Muscle layer of colon (tissue), 2 donors: Measurements from ENCODE around the gene GMPR.
"Not testable (repeated sequence)": the region's sequence is repeated elsewhere in the genome, so short reads cannot be mapped to it uniquely, and the experiment has no call there.

Source experiments
- H3K27ac ChIP-seq: one replicate; pipeline ENCODE4 v1.7.0; 2013; ENCODE audit warnings: low read depth, mild to moderate bottlenecking, low read length, moderate library complexity
- H3K27me3 ChIP-seq, 2 donors: one replicate each; pipeline ENCODE4 v1.7.0; 2013; ENCODE audit warnings: low read length in 2 of 2, mild to moderate bottlenecking in 2 of 2; ENCODE audit not compliant: insufficient read depth in 2 of 2, control insufficient read depth in 1 of 2
- H3K36me3 ChIP-seq: one replicate; pipeline ENCODE4 v1.7.0; 2013; ENCODE audit warnings: mild to moderate bottlenecking, low read length; ENCODE audit not compliant: insufficient read depth
- H3K4me1 ChIP-seq: one replicate; pipeline ENCODE4 v1.7.0; 2013; ENCODE audit warnings: mild to moderate bottlenecking, low read length; ENCODE audit not compliant: insufficient read depth
- H3K4me3 ChIP-seq, 2 donors: one replicate each; pipeline ENCODE4 v1.7.0; 2013; ENCODE audit warnings: low read length in 2 of 2, low read depth in 1 of 2, mild to moderate bottlenecking in 1 of 2, moderate library complexity in 1 of 2
- H3K9ac ChIP-seq: one replicate; pipeline ENCODE4 v1.7.0; 2013; ENCODE audit warnings: low read length
- H3K9me3 ChIP-seq: one replicate; pipeline ENCODE4 v1.7.0; 2013; ENCODE audit warnings: mild to moderate bottlenecking, low read length
- donor health status: abdominal sarcoma.
- donor health status: Adenocarcinoma of cecum.

GMPR gene

GRCh38 chr6:16267428-16268263 is 29.3 kb downstream of the GMPR start:
- H3K4me1 ChIP-seq: no peaks in the 10 kb centered on the region
- no peak overlapping the region for H3K27ac ChIP-seq
- no peaks in the 10 kb centered on the region for H3K9me3 ChIP-seq
- no peak overlapping the region for H3K4me3 ChIP-seq
- H3K27me3 ChIP-seq: no peaks in the 10 kb centered on the region
- H3K36me3 ChIP-seq: no peaks in the 10 kb centered on the region
- no peak overlapping the region for H3K9ac ChIP-seq

- H3K36me3 ChIP-seq, H3K4me3 ChIP-seq, H3K4me1 ChIP-seq, H3K27me3 ChIP-seq, H3K9me3 ChIP-seq, H3K9ac ChIP-seq, H3K27ac ChIP-seq: not testable (repeated sequence)
These were observed 31.2 kb downstream of the GMPR start for GRCh38 chr6:16269442-16270070.

GRCh38 chr6:16270178-16270794 is 31.9 kb downstream of the GMPR start:
- H3K27me3 ChIP-seq: no peaks in the 10 kb centered on the region
- H3K27ac ChIP-seq: no peak overlapping the region
- peaks cover 6% of the 10 kb centered on the region for H3K4me1 ChIP-seq
- no peaks in the 10 kb centered on the region for H3K9me3 ChIP-seq
- H3K36me3 ChIP-seq: no peaks in the 10 kb centered on the region
- no peak overlapping the region for H3K9ac ChIP-seq
- no peak overlapping the region for H3K4me3 ChIP-seq

GRCh38 chr6:16271428-16271827 is 33.0 kb downstream of the GMPR start:
- Histone ChIP-seq H3K9ac (no peak overlapping the region), H3K4me1 (peaks cover 6% of the 10 kb centered on the region), H3K4me3 (no peak overlapping the region), H3K27ac (no peak overlapping the region), H3K27me3 (no peaks in the 10 kb centered on the region), H3K9me3 (no peaks in the 10 kb centered on the region), H3K36me3 (no peaks in the 10 kb centered on the region)

- no peak overlapping the region for H3K27ac ChIP-seq
- no peaks in the 10 kb centered on the region for H3K9me3 ChIP-seq
- no peaks in the 10 kb centered on the region for H3K36me3 ChIP-seq
- no peaks in the 10 kb centered on the region for H3K27me3 ChIP-seq
- no peak overlapping the region for H3K9ac ChIP-seq
- H3K4me3 ChIP-seq: no peak overlapping the region
- peaks cover 7% of the 10 kb centered on the region for H3K4me1 ChIP-seq
These were observed 33.8 kb downstream of the GMPR start for GRCh38 chr6:16272201-16272600.

- Histone ChIP-seq H3K4me3 (no peak overlapping the region), H3K4me1 (peaks cover 18% of the 10 kb centered on the region), H3K9me3 (no peaks in the 10 kb centered on the region), H3K27ac (peak overlapping the region; percentile 49), H3K27me3 (no peaks in the 10 kb centered on the region), H3K9ac (no peak overlapping the region), H3K36me3 (no peaks in the 10 kb centered on the region)
These were observed 34.9 kb downstream of the GMPR start for GRCh38 chr6:16273256-16273655.

- peaks cover 9% of the 10 kb centered on the region for H3K36me3 ChIP-seq
- no peak overlapping the region for H3K27ac ChIP-seq
- peaks cover 19% of the 10 kb centered on the region for H3K4me1 ChIP-seq
- no peaks in the 10 kb centered on the region for H3K27me3 ChIP-seq
- no peak overlapping the region for H3K9ac ChIP-seq
- H3K4me3 ChIP-seq: no peak overlapping the region
- H3K9me3 ChIP-seq: no peaks in the 10 kb centered on the region
These were observed 36.1 kb downstream of the GMPR start for GRCh38 chr6:16274483-16274882.

- H3K4me1 ChIP-seq: peaks cover 19% of the 10 kb centered on the region
- no peaks in the 10 kb centered on the region for H3K27me3 ChIP-seq
- H3K9ac ChIP-seq: no peak overlapping the region
- H3K9me3 ChIP-seq: no peaks in the 10 kb centered on the region
- H3K36me3 ChIP-seq: peaks cover 9% of the 10 kb centered on the region
- no peak overlapping the region for H3K27ac ChIP-seq
- H3K4me3 ChIP-seq: no peak overlapping the region
These were observed 36.6 kb downstream of the GMPR start for GRCh38 chr6:16274885-16275589.

GRCh38 chr6:16277101-16277981 is 39.0 kb downstream of the GMPR start:
- no peak overlapping the region for H3K4me3 ChIP-seq
- H3K36me3 ChIP-seq: peaks cover 9% of the 10 kb centered on the region
- no peak overlapping the region for H3K27ac ChIP-seq
- H3K9ac ChIP-seq: no peak overlapping the region
- no peaks in the 10 kb centered on the region for H3K27me3 ChIP-seq
- H3K9me3 ChIP-seq: no peaks in the 10 kb centered on the region
- peaks cover 19% of the 10 kb centered on the region for H3K4me1 ChIP-seq

- H3K9ac ChIP-seq: no peak overlapping the region
- H3K9me3 ChIP-seq: no peaks in the 10 kb centered on the region
- no peaks in the 10 kb centered on the region for H3K27me3 ChIP-seq
- peaks cover 17% of the 10 kb centered on the region for H3K4me1 ChIP-seq
- no peak overlapping the region for H3K27ac ChIP-seq
- H3K36me3 ChIP-seq: peaks cover 9% of the 10 kb centered on the region
- H3K4me3 ChIP-seq: no peak overlapping the region
These were observed 39.8 kb downstream of the GMPR start for GRCh38 chr6:16278048-16278724.
